Cerebellar nuclear complex (tissue), 1 donor: Measurements from ENCODE around the gene RBFOX2.
"Not testable (repeated sequence)": the region's sequence is repeated elsewhere in the genome, so short reads cannot be mapped to it uniquely, and the experiment has no call there.

Source experiments
- DNase-seq, 2 experiments: peaks; one replicate each; lab custom pipeline; 2025; lab: John Stamatoyannopoulos, UW

The RBFOX2 gene, protein sequence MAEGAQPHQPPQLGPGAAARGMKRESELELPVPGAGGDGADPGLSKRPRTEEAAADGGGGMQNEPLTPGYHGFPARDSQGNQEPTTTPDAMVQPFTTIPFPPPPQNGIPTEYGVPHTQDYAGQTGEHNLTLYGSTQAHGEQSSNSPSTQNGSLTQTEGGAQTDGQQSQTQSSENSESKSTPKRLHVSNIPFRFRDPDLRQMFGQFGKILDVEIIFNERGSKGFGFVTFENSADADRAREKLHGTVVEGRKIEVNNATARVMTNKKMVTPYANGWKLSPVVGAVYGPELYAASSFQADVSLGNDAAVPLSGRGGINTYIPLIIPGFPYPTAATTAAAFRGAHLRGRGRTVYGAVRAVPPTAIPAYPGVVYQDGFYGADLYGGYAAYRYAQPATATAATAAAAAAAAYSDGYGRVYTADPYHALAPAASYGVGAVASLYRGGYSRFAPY

DNA sequence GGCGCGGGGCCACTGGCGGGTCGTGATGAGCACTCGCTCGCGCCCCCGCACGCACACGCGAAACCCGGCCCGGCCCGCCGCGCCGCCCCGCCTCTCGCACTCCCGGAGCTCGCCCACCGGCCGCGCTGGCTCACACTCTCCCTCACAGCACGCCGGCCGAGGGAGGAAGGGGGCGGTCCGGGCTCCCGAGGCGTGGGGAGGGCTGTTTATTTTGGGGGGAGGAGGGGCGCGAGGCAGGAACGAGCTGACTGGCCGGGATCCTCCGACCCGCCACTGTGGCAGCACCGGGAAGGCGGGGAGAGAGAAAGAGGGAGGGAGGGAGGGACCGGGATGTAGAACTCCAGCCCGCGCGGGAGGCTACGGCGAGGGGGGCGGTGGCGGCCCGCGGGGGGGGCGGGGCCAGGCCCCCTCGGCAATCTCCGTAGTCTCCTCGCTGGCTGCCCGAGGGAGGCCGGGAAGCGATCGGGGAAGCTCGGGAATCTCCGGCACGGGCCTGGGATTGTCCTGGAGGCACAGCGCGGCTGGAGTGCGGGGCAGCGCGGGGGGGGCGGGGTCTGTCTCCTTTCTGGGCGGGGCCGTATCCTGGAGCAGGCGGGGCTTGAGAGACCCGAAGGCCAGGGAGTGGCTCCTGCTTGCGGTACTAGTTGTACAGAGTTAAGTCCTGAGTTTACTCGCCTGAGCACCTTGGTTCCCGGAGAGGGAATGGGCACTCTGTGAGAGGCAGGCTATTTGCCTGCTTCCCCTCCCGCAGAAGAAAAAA, at the start of gene RBFOX2:
Gene RBFOX2, minus strand, starts transcription at position 179 of the 760 bp plus-strand sequence. CDS start 399 bp downstream, outside the sequence.
- peak; percentile 59 to 67 for DNase-seq

DNA sequence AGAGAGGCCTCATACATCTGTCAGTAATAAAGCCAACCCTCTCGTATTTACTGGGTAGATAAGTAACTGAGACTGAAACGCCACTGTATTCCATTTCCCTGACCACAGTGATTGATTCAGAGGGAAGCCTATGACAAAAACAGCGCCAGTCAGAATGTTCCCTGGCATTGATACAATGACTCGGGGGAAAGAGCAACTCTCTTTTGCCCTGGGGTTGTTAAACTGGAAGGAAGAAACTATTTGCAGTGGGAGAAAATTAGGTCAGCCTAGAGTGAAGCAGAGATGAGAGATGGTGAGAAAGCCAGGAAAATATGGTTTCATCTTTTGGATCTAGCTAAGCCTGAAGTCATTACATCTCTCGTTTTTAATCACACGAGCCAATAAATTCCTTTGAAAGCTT, 48.6 kb upstream of the RBFOX2 start:
- DNase-seq = no peak

DNA sequence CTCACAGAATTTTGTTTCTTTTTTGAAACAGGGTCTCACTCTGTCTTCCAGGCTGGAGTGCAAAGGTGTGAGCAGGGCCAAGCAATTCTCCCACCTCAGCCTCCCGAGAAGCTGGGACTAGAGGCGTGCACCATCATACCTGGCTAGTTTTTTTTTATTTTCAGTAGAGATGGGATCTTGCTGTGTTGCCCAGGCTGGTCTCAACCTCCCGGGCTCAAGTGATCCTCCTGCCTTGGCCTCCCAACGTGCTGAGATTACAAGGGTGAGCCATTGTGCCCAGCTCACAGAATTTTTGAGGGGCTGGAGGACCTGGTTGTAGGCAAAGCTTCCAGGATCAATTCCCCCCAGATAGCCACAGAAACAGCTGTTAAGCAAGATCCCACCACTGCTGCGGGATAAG, 47.1 kb upstream of the RBFOX2 start:
- no peak for DNase-seq

DNA sequence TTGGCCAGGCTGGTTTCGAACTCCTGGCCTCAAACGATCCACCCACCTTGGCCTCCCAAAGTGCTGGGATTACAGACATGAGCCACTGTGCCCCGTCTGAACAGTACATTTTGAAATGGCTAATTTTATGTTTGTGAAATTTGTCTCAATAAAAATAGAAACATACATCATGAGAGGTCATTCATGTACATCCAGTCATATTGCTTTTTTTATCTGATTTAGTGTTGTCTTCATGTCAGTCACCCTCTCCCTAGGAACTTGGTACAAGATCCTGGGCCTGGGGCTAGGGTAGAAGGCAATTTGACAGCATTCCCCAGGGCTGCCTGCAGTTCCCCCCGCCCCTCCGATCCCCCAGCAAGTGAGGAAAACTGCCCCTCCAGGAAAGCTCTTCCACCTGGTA, 46.6 kb upstream of the RBFOX2 start:
- no peak for DNase-seq

DNA sequence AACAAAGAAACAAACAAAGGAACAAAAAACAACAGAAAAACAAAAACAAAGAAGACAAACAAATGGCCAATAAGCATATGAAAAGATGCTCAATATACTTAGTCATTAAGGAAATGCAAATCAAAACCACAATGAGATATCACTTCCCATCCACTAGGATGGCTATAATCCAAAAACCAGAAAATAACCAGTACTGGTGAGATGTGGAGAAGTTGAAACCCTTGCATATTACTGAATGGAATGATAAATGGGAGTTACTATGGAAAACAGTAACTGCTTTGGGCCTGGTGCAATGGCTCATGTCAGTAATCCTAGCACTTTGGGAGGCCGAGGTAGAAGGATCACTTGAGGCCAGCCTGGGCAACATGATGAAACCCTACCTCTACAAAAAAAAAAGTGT, 44.9 kb upstream of the RBFOX2 start:
- no peak for DNase-seq

DNA sequence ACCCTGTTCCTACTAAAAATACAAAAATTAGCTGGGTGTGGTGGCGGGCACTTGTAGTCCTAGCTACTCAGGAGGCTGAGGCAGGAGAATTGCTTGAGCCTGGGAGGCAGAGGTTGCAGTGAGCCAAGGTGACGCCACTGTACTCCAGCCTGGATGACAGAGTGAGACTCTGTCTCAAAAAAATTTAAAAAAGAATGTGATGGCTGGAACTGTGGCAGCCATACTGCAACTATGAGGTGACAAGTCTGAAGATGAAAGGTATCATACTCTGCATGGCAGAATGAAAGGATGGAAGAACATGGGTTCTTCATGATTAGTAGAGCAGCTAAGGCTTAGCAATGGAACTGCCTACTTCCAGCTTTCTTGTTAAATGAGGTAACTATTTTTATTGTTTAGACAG, 42.0 kb upstream of the RBFOX2 start:
- DNase-seq = not testable (repeated sequence)

DNA sequence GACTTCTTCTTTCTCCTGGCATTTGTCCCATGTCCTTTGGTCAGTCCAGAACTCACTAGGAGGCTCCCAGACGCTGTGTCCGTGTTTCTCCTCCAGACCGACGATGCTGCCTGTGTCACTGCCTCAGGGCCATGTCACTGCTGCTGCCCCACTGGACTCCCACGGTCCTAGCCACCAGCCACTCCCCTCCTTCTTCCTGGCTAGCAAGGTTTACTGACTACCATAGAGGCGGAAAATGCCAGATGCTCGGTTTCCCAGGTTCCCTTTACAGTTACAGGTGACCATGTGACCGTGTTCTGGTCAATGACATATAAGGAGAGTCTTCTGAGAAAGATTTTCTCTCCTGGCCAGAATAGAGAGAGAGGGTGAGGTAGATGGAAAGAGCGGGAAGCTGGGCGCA, 40.7 kb upstream of the RBFOX2 start:
- no peak for DNase-seq

DNA sequence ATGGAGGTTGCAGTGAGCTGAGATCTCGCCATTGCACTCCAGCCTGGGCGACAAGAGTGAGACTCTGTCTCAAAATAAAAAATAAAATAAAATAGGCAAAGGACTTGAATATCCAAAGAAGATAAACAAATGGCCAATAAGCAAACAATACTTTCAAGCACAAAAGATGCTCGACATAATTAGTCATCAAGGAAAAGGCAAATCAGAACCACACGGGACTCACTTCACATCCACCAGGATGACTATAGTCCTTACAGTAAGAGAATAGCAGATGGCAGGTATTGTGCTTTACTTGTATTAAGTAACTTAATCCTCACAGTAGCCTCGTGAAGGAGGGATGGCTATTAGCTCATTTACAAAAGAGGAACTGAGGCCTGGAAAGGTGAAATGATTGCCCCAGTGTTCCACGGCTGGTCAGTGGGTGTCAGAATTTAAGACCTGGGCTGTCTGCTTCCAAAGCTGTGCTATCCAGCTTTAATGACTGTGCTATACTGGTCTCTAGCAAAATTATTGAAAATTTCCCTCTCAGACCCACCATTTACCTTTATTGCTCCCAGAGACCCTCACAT, 40.2 kb upstream of the RBFOX2 start:
- no peak for DNase-seq

DNA sequence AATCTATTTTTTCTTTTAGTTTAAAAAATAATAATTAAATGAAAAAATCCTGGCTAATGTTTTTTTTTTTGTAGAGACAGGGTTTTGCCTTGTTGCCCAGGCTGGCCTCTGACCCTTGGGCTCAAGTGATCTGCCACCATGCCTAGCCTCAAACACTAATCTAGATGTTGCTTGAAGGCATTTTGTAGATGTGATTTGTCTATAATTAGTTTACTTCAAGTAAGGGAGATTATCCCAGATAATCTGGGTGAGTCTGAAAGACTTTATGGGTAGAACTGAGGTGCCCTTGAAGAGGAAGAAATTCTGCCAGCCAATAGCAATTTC, 38.6 kb upstream of the RBFOX2 start:
- no peak for DNase-seq

DNA sequence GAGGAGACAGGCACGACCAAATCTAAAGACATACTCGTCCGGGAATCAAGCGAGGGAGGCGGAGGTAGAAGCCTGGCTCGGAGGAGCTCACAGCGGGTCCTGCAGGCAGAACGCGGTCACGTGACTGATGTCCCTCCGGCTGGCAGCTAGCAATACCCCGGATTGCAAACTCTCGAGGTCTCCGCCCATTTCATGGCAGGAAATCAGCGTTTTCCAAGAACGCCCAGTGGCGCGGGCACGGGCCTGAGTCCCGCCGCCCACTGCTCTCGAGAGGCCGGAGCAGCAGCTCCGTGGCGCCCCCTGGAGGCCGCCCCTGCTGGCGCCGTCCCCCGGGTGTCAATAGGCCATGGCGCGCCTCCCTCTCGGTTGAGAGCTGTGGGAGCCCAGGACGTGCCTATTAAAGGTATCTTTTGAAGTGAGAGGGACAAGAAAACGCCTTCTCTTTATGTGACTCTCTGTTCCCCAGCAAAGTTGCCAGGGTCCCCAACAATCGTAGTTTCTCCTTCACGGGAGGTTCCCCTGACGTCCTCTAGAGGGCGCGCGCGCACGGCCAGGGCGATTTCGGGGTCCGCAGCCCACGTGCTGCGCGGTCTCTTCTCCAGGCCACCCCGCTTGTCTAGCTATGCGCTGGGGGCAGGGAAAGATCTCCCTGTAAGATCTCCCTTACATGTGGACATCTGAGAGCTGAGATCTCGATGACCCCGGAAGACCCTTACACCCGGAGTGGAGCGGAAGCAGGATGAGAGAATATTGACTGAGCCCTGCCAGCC, 37.3 kb upstream of the RBFOX2 start:
- DNase-seq = peak in 1 of 2 experiments; percentile 39

DNA sequence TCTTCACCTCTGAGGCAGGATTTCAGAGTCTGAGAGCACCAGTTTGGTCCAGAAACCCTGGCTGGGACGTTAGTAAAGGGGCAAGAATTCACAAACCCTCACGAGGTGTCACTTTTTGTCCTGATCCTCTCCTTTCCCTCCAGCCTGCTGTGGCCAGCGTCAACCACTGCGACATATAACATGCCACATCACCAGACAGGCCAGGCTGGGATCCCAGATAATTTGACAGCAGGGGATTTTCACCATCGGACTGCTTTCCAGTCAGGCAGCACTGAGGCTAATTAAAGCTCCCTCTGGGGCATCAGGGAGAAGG, 36.8 kb upstream of the RBFOX2 start:
- no peak for DNase-seq

DNA sequence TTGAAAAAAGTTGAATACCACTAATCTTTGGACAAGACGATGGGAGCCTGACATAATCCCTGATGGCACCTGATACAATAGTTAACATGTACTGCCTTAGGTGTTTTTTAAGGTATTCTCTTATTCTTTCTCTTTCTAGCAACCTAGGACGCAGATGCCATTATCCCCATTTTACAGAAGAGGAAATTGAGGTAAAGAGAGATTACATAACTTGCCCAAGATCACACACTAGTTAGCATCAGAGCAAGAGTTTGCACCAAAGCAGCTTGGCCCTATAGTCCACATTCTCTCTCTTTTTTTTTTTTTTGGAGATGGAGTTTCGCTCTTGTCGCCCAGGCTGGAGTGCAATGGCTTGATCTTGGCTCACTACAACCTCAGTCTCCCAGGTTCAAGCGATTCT, 35.7 kb upstream of the RBFOX2 start:
- no peak for DNase-seq

DNA sequence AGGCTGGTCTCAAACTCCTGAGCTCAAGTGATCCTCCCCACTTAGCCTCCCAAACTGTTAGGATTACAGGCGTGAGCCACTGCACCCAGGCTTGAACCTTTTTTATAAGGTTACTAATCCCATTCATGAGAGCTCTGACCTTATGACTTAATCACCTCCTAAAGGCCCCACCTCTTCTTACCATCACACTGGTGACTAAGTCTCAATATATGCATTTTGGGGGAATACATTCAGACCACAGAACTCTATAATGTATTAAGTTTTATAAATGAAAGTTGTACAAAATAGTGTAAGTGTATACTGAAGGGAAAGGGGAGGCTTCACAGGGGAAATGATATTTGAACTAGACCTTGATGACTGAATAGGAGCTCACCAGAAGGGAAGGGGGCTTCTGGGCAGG, 28.4 kb upstream of the RBFOX2 start:
- no peak for DNase-seq

DNA sequence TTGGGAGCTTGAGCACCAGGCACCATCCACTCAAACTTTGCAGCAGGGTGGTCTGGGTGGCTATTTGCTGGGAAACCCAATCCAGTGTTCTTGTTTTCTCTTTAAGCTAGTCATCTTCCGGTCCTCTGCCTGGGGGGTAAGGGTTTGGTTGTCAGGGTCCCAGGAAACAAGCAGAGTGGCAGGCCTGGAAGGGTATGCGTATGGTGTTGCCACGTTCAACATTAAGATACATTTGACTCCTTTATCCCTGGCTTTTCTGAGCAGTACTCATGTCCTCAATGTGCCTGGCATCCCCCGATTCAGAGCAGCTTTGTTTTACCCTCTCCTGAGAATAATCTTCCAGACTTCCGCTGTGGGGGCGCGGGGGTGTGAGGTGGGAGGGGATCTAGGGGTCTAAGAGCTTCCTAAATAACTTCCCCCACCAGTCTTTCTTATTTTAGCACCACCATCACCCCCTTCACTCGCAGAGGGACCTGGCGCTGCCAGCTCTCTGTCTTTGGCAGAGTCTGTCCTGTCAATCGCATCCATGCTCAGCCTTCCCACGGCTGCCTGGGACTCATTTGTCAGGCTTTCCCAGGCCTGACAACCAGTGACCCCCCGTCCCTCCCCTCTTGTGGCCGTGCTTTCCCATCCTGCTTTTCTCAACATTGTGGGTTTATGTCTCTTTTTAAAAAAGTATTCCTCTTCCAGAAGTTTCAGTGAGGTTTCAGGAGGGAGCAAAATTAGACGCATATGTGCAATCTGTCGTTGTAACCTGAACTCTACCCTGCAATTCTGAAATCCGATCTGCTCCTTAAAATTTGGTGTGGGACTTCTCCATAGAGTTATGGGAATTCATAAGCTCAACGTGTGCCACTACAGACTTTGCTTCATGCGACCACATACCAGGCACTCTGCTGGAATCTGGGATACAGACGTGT, 27.0 kb upstream of the RBFOX2 start:
- no peak for DNase-seq

DNA sequence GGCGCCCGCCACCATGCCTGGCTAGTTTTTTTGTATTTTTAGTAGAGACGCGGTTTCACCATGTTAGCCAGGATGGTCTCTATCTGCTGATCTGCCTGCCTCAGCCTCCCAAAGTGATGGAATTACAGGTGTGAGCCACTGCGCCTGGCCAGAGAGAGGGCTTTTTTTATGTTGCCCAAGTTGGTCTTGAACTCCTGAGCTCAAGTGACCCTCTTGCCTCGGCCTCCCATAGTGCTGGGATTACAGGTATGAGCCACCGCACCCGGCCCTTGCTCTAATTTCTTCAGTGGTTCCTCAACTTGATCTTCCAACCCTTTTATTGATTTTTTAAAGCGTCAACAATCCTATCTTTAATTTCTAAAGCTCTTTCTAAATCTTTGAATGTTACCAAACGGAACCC, 25.8 kb upstream of the RBFOX2 start:
- DNase-seq = not testable (repeated sequence)

DNA sequence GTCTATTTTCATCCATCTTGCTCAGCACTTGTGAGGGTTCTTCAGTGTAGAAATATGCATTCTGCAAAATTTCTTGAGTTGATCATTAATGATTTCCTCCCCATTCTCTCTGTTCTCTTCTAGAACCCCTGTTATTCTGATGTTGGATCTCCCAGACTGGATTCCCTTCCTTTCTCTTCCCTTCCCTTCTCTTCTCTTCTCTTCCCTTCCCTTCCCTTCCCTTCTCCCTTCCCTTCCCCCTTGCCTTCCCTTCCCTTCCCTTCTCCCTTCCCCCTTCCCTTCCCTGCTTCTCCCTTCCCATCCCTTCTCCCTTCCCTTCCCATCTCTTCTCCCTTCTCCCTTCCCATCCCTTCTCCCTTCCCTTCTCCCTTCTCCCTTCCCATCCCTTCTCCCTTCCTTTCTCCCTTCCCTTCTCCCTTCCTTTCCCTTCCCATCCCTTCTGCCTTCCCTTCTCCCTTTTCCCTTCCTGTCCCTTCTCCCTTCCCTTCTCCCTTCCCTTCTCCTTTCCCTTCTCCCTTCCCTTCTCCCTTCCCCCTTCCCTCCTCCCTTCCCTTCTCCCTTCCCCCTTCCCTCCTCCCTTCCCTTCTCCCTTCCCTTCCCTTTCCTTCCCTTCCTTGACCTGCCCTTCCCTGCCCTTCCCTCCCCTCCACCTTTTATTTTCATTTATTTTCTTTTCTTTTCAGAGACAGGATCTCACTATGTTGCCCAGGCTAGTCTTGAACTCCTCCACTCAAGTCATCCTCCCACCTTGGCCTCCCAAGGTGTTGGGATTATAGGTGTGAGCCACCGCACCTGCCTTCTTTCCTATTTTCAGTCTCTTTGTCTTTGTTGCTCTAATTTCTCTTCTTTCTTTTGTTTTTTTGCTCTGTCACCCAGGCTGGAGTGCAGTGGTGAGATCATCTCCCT, 24.9 kb upstream of the RBFOX2 start:
- no peak for DNase-seq

DNA sequence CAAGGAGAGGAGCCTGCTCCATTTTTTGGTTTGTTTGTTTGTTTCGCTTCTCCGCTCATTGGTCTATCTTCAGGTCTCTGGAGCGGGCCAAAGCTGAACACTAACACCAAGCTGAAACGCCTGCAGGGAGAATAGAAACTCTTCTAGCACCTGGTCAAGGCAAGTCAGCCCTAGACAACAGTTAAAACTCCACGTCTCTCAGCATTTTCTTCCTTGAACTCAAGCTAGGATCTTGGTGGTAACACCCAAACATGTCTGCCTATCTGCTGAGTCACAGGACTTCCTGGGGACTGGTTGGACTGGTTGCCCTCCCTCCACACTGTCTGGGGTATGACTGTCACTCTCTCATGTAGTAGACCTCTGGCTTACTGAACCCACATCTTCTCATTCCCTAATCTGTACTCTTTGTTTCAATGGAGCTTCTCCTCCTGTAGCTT, 23.9 kb upstream of the RBFOX2 start:
- no peak for DNase-seq

DNA sequence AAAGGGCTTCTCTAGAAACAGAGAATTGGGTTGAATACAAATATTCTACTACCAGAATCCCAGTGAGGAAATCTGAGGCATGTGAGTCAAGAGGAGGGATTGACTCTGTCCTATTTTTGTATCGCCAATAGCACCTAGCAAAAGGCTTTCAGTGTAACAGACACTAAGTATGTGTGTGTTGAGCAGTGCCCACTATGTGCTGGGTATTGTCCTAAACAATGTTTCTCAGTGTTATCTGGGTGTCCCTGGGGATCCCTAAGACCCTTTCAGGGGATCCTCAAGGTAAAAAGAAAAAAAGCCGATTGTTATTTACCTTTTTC, 21.0 kb upstream of the RBFOX2 start:
- DNase-seq = no peak

DNA sequence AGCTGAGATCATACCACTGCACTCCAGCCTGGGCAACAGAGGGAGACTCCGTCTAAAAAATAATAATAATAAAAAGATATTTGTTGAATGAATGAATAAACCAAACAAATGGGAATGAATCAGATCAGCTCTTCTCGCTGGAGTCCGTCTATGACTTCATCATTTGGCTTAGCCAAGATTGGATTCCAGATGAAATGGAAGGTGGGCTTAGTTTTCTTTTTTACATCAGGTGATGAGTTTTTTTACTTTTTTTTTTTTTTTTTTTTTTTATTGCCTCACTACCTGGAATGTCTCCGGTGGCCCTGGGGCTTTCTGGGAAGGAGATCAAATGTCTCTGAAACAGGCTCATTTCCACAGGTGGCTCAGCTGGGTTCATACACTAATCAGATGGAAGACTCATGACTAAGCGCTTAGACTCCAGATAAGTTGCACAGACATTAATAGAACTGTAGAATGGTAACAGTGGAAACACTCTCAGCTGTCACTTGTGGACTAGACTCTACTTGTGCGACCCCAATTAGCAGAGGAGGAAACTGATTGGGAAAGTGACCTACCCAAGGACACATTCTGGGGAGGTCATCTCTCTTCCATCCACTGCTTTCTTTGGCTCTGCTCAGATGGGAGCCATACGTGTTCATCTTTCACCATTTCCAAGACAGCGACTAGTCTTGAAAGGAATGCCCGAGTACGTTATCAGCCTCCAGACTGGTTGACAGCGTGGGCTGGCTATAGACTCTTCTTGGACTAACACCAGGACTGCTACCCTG, 20.5 kb upstream of the RBFOX2 start:
- no peak for DNase-seq

DNA sequence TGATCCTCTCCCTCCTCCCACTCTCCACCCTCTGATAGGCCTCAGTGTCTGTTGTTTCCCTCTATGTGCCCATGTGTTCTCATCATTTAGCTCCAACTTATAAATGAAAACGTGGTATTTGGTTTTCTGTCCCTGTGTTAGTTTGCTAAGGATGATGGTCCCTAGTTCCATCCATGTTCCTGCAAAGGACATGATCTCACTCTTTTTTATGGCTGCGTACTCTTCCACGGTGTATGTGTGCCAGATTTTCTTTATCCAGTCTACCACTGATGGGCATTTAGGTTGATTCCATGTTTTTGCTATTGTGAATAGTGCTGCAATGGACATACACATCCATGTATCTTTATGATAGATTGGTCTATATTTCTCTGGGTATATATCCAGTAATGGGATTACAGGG, 15.9 kb upstream of the RBFOX2 start:
- DNase-seq = not testable (repeated sequence)
